Measurements from ENCODE around the gene MATN1. TPM values are rescaled to one million over a fixed set of nuclear protein-coding genes. Genes with fewer than 3 reads are reported as not detected.

The MATN1 gene
- total RNA-seq, 6 experiments from 2014 or later, result 0.06 TPM; not detected in 5

GRCh38 chr1:30694280-30695175 lies 28.9 kb downstream of the MATN1 start:
- no peak overlapping the region for H3K27ac Mint-ChIP-seq
- H3K4me3 Mint-ChIP-seq, result no peak overlapping the region
- no peaks in the 10 kb centered on the region for H3K36me3 Mint-ChIP-seq (ENCODE audit: low read depth)
- H3K27me3 Mint-ChIP-seq (ENCODE audit: insufficient read depth), result peaks cover 6% of the 10 kb centered on the region
- no peaks in the 10 kb centered on the region for H3K9me3 Mint-ChIP-seq
- peaks cover 25% of the 10 kb centered on the region for H3K4me1 Mint-ChIP-seq (ENCODE audit: low read depth)
- no peak for TF ChIP-seq CTCF (IDR thresholded peaks at IDR 0.05)
- DNase-seq, result no peak

- DNase-seq, result no peak
- H3K4me3 Mint-ChIP-seq, result no peak overlapping the region
- no peaks in the 10 kb centered on the region for H3K9me3 Mint-ChIP-seq
- H3K36me3 Mint-ChIP-seq (ENCODE audit: low read depth), result no peaks in the 10 kb centered on the region
- H3K27ac Mint-ChIP-seq, result no peak overlapping the region
- H3K4me1 Mint-ChIP-seq (ENCODE audit: low read depth), result peaks cover 25% of the 10 kb centered on the region
- no peak for TF ChIP-seq CTCF (IDR thresholded peaks at IDR 0.05)
- peaks cover 9% of the 10 kb centered on the region for H3K27me3 Mint-ChIP-seq (ENCODE audit: insufficient read depth)
Observed at GRCh38 chr1:30693822-30694221, 29.6 kb downstream of the MATN1 start.

GRCh38 chr1:30693366-30693765 lies 30.0 kb downstream of the MATN1 start:
- Mint-ChIP-seq H3K36me3 (ENCODE audit: low read depth) (no peaks in the 10 kb centered on the region), H3K4me1 (ENCODE audit: low read depth) (peaks cover 25% of the 10 kb centered on the region), H3K9me3 (no peaks in the 10 kb centered on the region), H3K27ac (no peak overlapping the region), H3K4me3 (no peak overlapping the region), H3K27me3 (ENCODE audit: insufficient read depth) (peaks cover 9% of the 10 kb centered on the region; the same call in 1 of the 2 replicates)
- no peak for TF ChIP-seq CTCF (IDR thresholded peaks at IDR 0.05)
- DNase-seq, result no peak

- no peak for TF ChIP-seq CTCF (IDR thresholded peaks at IDR 0.05)
- Mint-ChIP-seq H3K27me3 (ENCODE audit: insufficient read depth) (peaks cover 10% of the 10 kb centered on the region; the same call in 1 of the 2 replicates), H3K36me3 (ENCODE audit: low read depth) (no peaks in the 10 kb centered on the region), H3K9me3 (no peaks in the 10 kb centered on the region), H3K4me3 (no peak overlapping the region), H3K4me1 (ENCODE audit: low read depth) (peaks cover 21% of the 10 kb centered on the region), H3K27ac (no peak overlapping the region)
- DNase-seq, result no peak
Observed at GRCh38 chr1:30692948-30693301, 30.5 kb downstream of the MATN1 start.

- H3K27me3 Mint-ChIP-seq (ENCODE audit: insufficient read depth), result peaks cover 15% of the 10 kb centered on the region
Observed at GRCh38 chr1:30692201-30692947, 31.0 kb downstream of the MATN1 start.

More at GRCh38 chr1:30692201-30692947, 31.0 kb downstream of the MATN1 start:
- Mint-ChIP-seq H3K4me1 (ENCODE audit: low read depth) (peaks cover 21% of the 10 kb centered on the region), H3K4me3 (no peak overlapping the region), H3K36me3 (ENCODE audit: low read depth) (no peaks in the 10 kb centered on the region), H3K27ac (no peak overlapping the region), H3K9me3 (no peaks in the 10 kb centered on the region)
- DNase-seq, result no peak
- TF ChIP-seq CTCF (IDR thresholded peaks at IDR 0.05), result no peak

Data from HFFc6 (cell line).